ENCODE measurements around the gene IGLL5. TPM values are rescaled to one million over a fixed set of nuclear protein-coding genes. Genes with fewer than 3 reads are reported as not detected.

The IGLL5 gene
- polyA plus RNA-seq, 1 of the 3 experiments (the other 2 are of a cell fraction), result not detected

DNA sequence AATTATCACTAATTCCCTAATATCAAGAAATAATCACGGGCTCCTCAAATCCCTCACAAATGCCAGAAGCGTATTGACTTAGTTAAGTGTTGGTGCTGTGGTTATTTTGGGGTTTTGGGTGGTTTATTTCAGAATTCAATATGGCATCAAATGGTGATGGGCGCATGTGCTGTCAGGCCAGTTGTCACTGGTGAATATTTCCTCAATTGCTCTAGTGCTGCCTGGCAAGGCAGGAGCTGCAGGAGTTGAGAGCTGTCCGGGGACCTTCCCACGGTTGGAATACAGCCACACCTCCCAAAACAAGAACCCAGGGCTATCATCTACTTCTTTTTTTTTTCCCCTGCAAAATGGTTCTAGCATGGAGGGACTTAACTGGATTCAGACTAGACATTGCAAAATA is 10.3 kb downstream of the IGLL5 start:
- Histone ChIP-seq H3K27ac (ENCODE audit: low read depth in 2 of 2, low read length in 1 of 2) (no peak overlapping the region), H3K9me3 (no peaks in the 10 kb centered on the region), H3K9me2 (no peaks in the 10 kb centered on the region), H4K20me1 (ENCODE audit: insufficient read depth) (no peaks in the 10 kb centered on the region), H3K27me3 (ENCODE audit: insufficient read depth) (no peaks in the 10 kb centered on the region), H3K36me3 (replicated peaks in 1 of 2; ENCODE audit: control insufficient read depth in 1 of 2, insufficient read depth in 2 of 2, low read length in 1 of 2) (no peaks in the 10 kb centered on the region), H3F3A (replicated peaks; ENCODE audit: insufficient read depth) (no peaks in the 10 kb centered on the region), H3K79me2 (ENCODE audit: insufficient read depth) (no peaks in the 10 kb centered on the region), H2AFZ (ENCODE audit: low read depth) (no peak overlapping the region), H3K4me3 (ENCODE audit: low read depth in 2 of 2, low read length in 1 of 2) (no peak overlapping the region), H3K4me1 (ENCODE audit: control insufficient read depth in 1 of 2, insufficient read depth in 2 of 2, low read depth in 1 of 2, low read length in 1 of 2) (no peaks in the 10 kb centered on the region), H3K9ac (no peak overlapping the region), H3K4me2 (no peak overlapping the region)
- TF ChIP-seq, protein P1, sequence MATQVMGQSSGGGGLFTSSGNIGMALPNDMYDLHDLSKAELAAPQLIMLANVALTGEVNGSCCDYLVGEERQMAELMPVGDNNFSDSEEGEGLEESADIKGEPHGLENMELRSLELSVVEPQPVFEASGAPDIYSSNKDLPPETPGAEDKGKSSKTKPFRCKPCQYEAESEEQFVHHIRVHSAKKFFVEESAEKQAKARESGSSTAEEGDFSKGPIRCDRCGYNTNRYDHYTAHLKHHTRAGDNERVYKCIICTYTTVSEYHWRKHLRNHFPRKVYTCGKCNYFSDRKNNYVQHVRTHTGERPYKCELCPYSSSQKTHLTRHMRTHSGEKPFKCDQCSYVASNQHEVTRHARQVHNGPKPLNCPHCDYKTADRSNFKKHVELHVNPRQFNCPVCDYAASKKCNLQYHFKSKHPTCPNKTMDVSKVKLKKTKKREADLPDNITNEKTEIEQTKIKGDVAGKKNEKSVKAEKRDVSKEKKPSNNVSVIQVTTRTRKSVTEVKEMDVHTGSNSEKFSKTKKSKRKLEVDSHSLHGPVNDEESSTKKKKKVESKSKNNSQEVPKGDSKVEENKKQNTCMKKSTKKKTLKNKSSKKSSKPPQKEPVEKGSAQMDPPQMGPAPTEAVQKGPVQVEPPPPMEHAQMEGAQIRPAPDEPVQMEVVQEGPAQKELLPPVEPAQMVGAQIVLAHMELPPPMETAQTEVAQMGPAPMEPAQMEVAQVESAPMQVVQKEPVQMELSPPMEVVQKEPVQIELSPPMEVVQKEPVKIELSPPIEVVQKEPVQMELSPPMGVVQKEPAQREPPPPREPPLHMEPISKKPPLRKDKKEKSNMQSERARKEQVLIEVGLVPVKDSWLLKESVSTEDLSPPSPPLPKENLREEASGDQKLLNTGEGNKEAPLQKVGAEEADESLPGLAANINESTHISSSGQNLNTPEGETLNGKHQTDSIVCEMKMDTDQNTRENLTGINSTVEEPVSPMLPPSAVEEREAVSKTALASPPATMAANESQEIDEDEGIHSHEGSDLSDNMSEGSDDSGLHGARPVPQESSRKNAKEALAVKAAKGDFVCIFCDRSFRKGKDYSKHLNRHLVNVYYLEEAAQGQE (IDR thresholded peaks at IDR 0.05; ENCODE audit: low read depth, low read length), result no peak
- TF ChIP-seq, protein P2, sequence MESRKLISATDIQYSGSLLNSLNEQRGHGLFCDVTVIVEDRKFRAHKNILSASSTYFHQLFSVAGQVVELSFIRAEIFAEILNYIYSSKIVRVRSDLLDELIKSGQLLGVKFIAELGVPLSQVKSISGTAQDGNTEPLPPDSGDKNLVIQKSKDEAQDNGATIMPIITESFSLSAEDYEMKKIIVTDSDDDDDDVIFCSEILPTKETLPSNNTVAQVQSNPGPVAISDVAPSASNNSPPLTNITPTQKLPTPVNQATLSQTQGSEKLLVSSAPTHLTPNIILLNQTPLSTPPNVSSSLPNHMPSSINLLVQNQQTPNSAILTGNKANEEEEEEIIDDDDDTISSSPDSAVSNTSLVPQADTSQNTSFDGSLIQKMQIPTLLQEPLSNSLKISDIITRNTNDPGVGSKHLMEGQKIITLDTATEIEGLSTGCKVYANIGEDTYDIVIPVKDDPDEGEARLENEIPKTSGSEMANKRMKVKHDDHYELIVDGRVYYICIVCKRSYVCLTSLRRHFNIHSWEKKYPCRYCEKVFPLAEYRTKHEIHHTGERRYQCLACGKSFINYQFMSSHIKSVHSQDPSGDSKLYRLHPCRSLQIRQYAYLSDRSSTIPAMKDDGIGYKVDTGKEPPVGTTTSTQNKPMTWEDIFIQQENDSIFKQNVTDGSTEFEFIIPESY (IDR thresholded peaks at IDR 0.05; ENCODE audit: borderline replicate concordance, low read depth), result no peak
- no peak for TF ChIP-seq RFX5 (IDR thresholded peaks at IDR 0.05; ENCODE audit: low read length)
- no peak for TF ChIP-seq SIN3A (IDR thresholded peaks at IDR 0.05; ENCODE audit: borderline replicate concordance, low read depth, low read length)
- TF ChIP-seq ELF1 (IDR thresholded peaks at IDR 0.05), result no peak
- no peak for TF ChIP-seq FOXM1 (IDR thresholded peaks at IDR 0.05; ENCODE audit: low read depth)
- TF ChIP-seq, protein P3, sequence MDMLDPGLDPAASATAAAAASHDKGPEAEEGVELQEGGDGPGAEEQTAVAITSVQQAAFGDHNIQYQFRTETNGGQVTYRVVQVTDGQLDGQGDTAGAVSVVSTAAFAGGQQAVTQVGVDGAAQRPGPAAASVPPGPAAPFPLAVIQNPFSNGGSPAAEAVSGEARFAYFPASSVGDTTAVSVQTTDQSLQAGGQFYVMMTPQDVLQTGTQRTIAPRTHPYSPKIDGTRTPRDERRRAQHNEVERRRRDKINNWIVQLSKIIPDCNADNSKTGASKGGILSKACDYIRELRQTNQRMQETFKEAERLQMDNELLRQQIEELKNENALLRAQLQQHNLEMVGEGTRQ (IDR thresholded peaks at IDR 0.05; ENCODE audit: borderline replicate concordance, low read depth, low read length), result no peak
- TF ChIP-seq FOXJ3 (CRISPR knock-in tag; IDR thresholded peaks at IDR 0.05), result no peak
- TF ChIP-seq TCF12 (IDR thresholded peaks at IDR 0.05), result no peak
- no peak for TF ChIP-seq CHD2 (IDR thresholded peaks at IDR 0.05; ENCODE audit: low read length, partially characterized antibody)
- TF ChIP-seq, protein P4, sequence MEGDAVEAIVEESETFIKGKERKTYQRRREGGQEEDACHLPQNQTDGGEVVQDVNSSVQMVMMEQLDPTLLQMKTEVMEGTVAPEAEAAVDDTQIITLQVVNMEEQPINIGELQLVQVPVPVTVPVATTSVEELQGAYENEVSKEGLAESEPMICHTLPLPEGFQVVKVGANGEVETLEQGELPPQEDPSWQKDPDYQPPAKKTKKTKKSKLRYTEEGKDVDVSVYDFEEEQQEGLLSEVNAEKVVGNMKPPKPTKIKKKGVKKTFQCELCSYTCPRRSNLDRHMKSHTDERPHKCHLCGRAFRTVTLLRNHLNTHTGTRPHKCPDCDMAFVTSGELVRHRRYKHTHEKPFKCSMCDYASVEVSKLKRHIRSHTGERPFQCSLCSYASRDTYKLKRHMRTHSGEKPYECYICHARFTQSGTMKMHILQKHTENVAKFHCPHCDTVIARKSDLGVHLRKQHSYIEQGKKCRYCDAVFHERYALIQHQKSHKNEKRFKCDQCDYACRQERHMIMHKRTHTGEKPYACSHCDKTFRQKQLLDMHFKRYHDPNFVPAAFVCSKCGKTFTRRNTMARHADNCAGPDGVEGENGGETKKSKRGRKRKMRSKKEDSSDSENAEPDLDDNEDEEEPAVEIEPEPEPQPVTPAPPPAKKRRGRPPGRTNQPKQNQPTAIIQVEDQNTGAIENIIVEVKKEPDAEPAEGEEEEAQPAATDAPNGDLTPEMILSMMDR (IDR thresholded peaks at IDR 0.05), result no peak
- TF ChIP-seq, protein P5, sequence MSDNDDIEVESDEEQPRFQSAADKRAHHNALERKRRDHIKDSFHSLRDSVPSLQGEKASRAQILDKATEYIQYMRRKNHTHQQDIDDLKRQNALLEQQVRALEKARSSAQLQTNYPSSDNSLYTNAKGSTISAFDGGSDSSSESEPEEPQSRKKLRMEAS (IDR thresholded peaks at IDR 0.05; ENCODE audit: low read depth), result no peak
- TF ChIP-seq, protein P6, sequence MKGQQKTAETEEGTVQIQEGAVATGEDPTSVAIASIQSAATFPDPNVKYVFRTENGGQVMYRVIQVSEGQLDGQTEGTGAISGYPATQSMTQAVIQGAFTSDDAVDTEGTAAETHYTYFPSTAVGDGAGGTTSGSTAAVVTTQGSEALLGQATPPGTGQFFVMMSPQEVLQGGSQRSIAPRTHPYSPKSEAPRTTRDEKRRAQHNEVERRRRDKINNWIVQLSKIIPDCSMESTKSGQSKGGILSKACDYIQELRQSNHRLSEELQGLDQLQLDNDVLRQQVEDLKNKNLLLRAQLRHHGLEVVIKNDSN (IDR thresholded peaks at IDR 0.05; ENCODE audit: borderline replicate concordance, low read depth), result no peak
- no peak for TF ChIP-seq GATA2 (CRISPR knock-in tag; IDR thresholded peaks at IDR 0.05)
- TF ChIP-seq TAF1 (IDR thresholded peaks at IDR 0.05; ENCODE audit: borderline replicate concordance, low read depth, low read length), result no peak
- TF ChIP-seq, protein P7, sequence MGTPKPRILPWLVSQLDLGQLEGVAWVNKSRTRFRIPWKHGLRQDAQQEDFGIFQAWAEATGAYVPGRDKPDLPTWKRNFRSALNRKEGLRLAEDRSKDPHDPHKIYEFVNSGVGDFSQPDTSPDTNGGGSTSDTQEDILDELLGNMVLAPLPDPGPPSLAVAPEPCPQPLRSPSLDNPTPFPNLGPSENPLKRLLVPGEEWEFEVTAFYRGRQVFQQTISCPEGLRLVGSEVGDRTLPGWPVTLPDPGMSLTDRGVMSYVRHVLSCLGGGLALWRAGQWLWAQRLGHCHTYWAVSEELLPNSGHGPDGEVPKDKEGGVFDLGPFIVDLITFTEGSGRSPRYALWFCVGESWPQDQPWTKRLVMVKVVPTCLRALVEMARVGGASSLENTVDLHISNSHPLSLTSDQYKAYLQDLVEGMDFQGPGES (IDR thresholded peaks at IDR 0.05; ENCODE audit: low read depth, low read length), result no peak
- no peak for TF ChIP-seq EZH2phosphoT487 (IDR thresholded peaks at IDR 0.05; ENCODE audit: borderline replicate concordance, low read depth)
- no peak for TF ChIP-seq GABPA (IDR thresholded peaks at IDR 0.05; ENCODE audit: low read depth)
- TF ChIP-seq RAD21 (IDR thresholded peaks at IDR 0.05; ENCODE audit: low read length), result no peak
- no peak for TF ChIP-seq POLR2AphosphoS5 (IDR thresholded peaks at IDR 0.05; ENCODE audit: low read depth, low read length)
- ChIA-PET CTCF (interaction anchor here (1.3 to 2.6 kb wide), 3 partner anchors 14 to 20 kb away, joined by 3 to 26 read pairs (median 5); no protein-coding TSS in a partner anchor), POLR2A (no interaction called here)
- WGBS (ENCODE audit: low lambda C conversion rate), result 9% methylated on average over 4 of the region's 5 CpGs
- DNase-seq, result no peak

Measured in SK-N-SH (cell line).